A172 (cell line): ENCODE measurements around the gene KCNH2. TPM values are rescaled to one million over a fixed set of nuclear protein-coding genes. Genes with fewer than 3 reads are reported as not detected.
"Not testable (repeated sequence)": the region's sequence is repeated elsewhere in the genome, so short reads cannot be mapped to it uniquely, and the experiment has no call there.

Experiments
- DNase-seq: peaks from one replicate; pipeline ENCODE4 v3.0.0-alpha.2; 2015; ENCODE audit warnings: low spot score
- total RNA-seq: library from RNA; depleted of rRNA; stranded (reverse); fragments of >200 nt; shearing (Covaris generic); gene quantifications from 2 replicates; pipeline ENCODE4 v1.2.3, GENCODE V29; 2014

The KCNH2 gene
- total RNA-seq, 1 experiment from 2014 or later, result 1.7 TPM

- no peak for DNase-seq
These were observed 42.1 kb downstream of the KCNH2 start for GRCh38 chr7:150936018-150936417.

GRCh38 chr7:150935149-150935548, 43.0 kb downstream of the KCNH2 start:
- no peak for DNase-seq

- DNase-seq, result no peak
These were observed 43.9 kb downstream of the KCNH2 start for GRCh38 chr7:150934045-150934766.

GRCh38 chr7:150931199-150931869, 46.8 kb downstream of the KCNH2 start:
- DNase-seq, result no peak

GRCh38 chr7:150928541-150928940, 49.6 kb downstream of the KCNH2 start:
- no peak for DNase-seq

GRCh38 chr7:150927956-150928344, 50.2 kb downstream of the KCNH2 start:
- peak; percentile 38 for DNase-seq

- DNase-seq, result no peak
These were observed 50.8 kb downstream of the KCNH2 start for GRCh38 chr7:150927157-150927955.

GRCh38 chr7:150926066-150926465, 52.1 kb downstream of the KCNH2 start:
- no peak for DNase-seq

- no peak for DNase-seq
These were observed 53.7 kb downstream of the KCNH2 start for GRCh38 chr7:150924369-150924781.

GRCh38 chr7:150923802-150924201, 54.3 kb downstream of the KCNH2 start:
- no peak for DNase-seq

GRCh38 chr7:150923196-150923595, 54.9 kb downstream of the KCNH2 start:
- DNase-seq, result peak; percentile 83

GRCh38 chr7:150919160-150919559, 59.0 kb downstream of the KCNH2 start:
- DNase-seq, result no peak

- DNase-seq, result no peak
These were observed 59.7 kb downstream of the KCNH2 start for GRCh38 chr7:150918378-150918777.

- no peak for DNase-seq
These were observed 60.2 kb downstream of the KCNH2 start for GRCh38 chr7:150917969-150918368.

- no peak for DNase-seq
These were observed 61.5 kb downstream of the KCNH2 start for GRCh38 chr7:150916670-150917069.

GRCh38 chr7:150914966-150915365, 63.2 kb downstream of the KCNH2 start:
- DNase-seq, result no peak

- DNase-seq, result no peak
These were observed 63.9 kb downstream of the KCNH2 start for GRCh38 chr7:150914196-150914595.

- DNase-seq, result no peak
These were observed 65.7 kb downstream of the KCNH2 start for GRCh38 chr7:150912427-150912826.

GRCh38 chr7:150911590-150912267, 66.4 kb downstream of the KCNH2 start:
- DNase-seq, result no peak

GRCh38 chr7:150910996-150911422, 67.1 kb downstream of the KCNH2 start:
- DNase-seq, result no peak

- not testable (repeated sequence) for DNase-seq
These were observed 67.7 kb downstream of the KCNH2 start for GRCh38 chr7:150910305-150910995.
